GM23338 (cell line): ENCODE measurements around the gene SREK1IP1. TPM values are rescaled to one million over a fixed set of nuclear protein-coding genes. Genes with fewer than 3 reads are reported as not detected.

ENCODE experiments used
- ATAC-seq: fragments of 200-7000 bp; cut with Tn5 transposase; 3 replicates; pipeline ENCODE4 v1.9.1; 2020
- DNase-seq: peaks from one replicate; pipeline ENCODE4 v3.0.0-alpha.2; 2015; ENCODE audit warnings: low spot score
- H2AFZ ChIP-seq: fragments of 200-600 bp; sonication (generic); 2 replicates; pipeline ENCODE4 v1.8.0; 2016; ENCODE audit warnings: antibody characterized with exemption, mild to moderate bottlenecking, moderate library complexity
- H3F3A ChIP-seq: fragments of 200-600 bp; sonication (generic); replicated peaks from 2 replicates; pipeline ENCODE4 v1.8.0; 2017; ENCODE audit warnings: antibody characterized with exemption, mixed run types, low read depth
- H3K27ac ChIP-seq: fragments of 200-600 bp; sonication (generic); 2 replicates; pipeline ENCODE4 v1.6.1; 2016; ENCODE audit warnings: low read depth
- H3K27me3 ChIP-seq: fragments of 200-600 bp; sonication (generic); 2 replicates; pipeline ENCODE4 v1.8.0; 2016; ENCODE audit warnings: mild to moderate bottlenecking, mixed run types, moderate library complexity; ENCODE audit not compliant: insufficient read depth
- H3K36me3 ChIP-seq: fragments of 200-600 bp; sonication (generic); 2 replicates; pipeline ENCODE4 v1.8.0; 2016; ENCODE audit warnings: mild to moderate bottlenecking; ENCODE audit not compliant: insufficient read depth
- H3K4me1 ChIP-seq: fragments of 200-600 bp; sonication (generic); 2 replicates; pipeline ENCODE4 v1.8.0; 2016; ENCODE audit warnings: mild to moderate bottlenecking, moderate library complexity; ENCODE audit not compliant: insufficient read depth
- H3K4me2 ChIP-seq: fragments of 200-600 bp; sonication (generic); 2 replicates; pipeline ENCODE4 v1.7.1; 2017; ENCODE audit warnings: mixed run types
- H3K4me3 ChIP-seq: fragments of 200-600 bp; sonication (generic); 2 replicates; pipeline ENCODE4 v1.6.1; 2016; ENCODE audit warnings: mixed run types
- H3K79me2 ChIP-seq: fragments of 200-600 bp; sonication (generic); replicated peaks from 2 replicates; pipeline ENCODE4 v1.8.0; 2017; ENCODE audit warnings: mild to moderate bottlenecking; ENCODE audit not compliant: insufficient read depth
- H3K9me2 ChIP-seq: fragments of 200-600 bp; sonication (generic); 2 replicates; pipeline ENCODE4 v1.8.0; 2017; ENCODE audit not compliant: insufficient read depth
- H4K20me1 ChIP-seq: fragments of 200-600 bp; sonication (generic); replicated peaks from 2 replicates; pipeline ENCODE4 v1.8.0; 2017; ENCODE audit warnings: mild to moderate bottlenecking; ENCODE audit not compliant: insufficient read depth
- H3K27ac Mint-ChIP-seq: 2 replicates; pipeline ENCODE4 v1.8.0; 2020; ENCODE audit warnings: inconsistent platforms, mild to moderate bottlenecking, moderate library complexity, mixed read lengths
- H3K27me3 Mint-ChIP-seq: 3 replicates; pipeline ENCODE4 v1.8.0; 2022; ENCODE audit warnings: low read depth, mild to moderate bottlenecking, moderate library complexity, mixed read lengths, inconsistent platforms; ENCODE audit not compliant: insufficient read depth, poor library complexity
- H3K36me3 Mint-ChIP-seq: 3 replicates; pipeline ENCODE4 v1.8.0; 2021; ENCODE audit warnings: low read depth, mild to moderate bottlenecking, inconsistent platforms, moderate library complexity, mixed read lengths
- H3K4me1 Mint-ChIP-seq: 3 replicates; pipeline ENCODE4 v1.8.0; 2020; ENCODE audit warnings: mild to moderate bottlenecking, inconsistent platforms, mixed read lengths
- H3K4me3 Mint-ChIP-seq: 3 replicates; pipeline ENCODE4 v1.8.0; 2021; ENCODE audit warnings: moderate library complexity, mild to moderate bottlenecking, inconsistent platforms, mixed read lengths
- H3K9me3 Mint-ChIP-seq: 3 replicates; pipeline ENCODE4 v1.8.0; 2020; ENCODE audit warnings: moderate library complexity, mild to moderate bottlenecking, inconsistent platforms, mixed read lengths
- CTCF ChIP-seq, 2 experiments: fragments of 200-600 bp in 1 of 2; sonication (generic) in 1 of 2; conservative IDR thresholded peaks; 2 replicates each; pipeline versions ENCODE4 v1.5.1 to v1.6.1; 2016 to 2017; ENCODE audit warnings: antibody characterized with exemption in 2 of 2, low read depth in 2 of 2, mild to moderate bottlenecking in 2 of 2, moderate library complexity in 1 of 2
- ETS1 ChIP-seq: IDR thresholded peaks from 2 replicates; pipeline ENCODE4 v1.6.1; 2016; ENCODE audit warnings: antibody characterized with exemption
- POLR2AphosphoS5 ChIP-seq: IDR thresholded peaks from 2 replicates; pipeline ENCODE4 v1.6.1; 2016; ENCODE audit warnings: antibody characterized with exemption, low read depth
- REST ChIP-seq: IDR thresholded peaks from one replicate; pipeline ENCODE4 v1.6.1; 2018; ENCODE audit warnings: antibody characterized with exemption; ENCODE audit not compliant: unreplicated experiment
- ZNF462 ChIP-seq: fragments of 250-450 bp; sonication (Bioruptor Pico); IDR thresholded peaks from 2 replicates; pipeline ENCODE4 v1.5.0; 2020; ENCODE audit warnings: mild to moderate bottlenecking, moderate library complexity
- polyA plus RNA-seq: library from polyadenylated mRNA; unstranded; fragments of >200 nt; fragmentation: Nextera tagmentation; extraction: Ambion mirVana; gene quantifications from 2 replicates; pipeline ENCODE4 v1.2.1, GENCODE V29; 2016
- total RNA-seq: library from RNA; depleted of rRNA; stranded (reverse); fragments of >200 nt; shearing (Covaris generic); gene quantifications from 2 replicates; pipeline ENCODE4 v1.2.3, GENCODE V29; 2014

The SREK1IP1 gene
- total and polyA plus RNA-seq, 2 experiments from 2014 or later, result 16.7 to 137 TPM

GRCh38 chr5:64688391-64688790 lies 80.1 kb downstream of the SREK1IP1 start:
- Histone ChIP-seq H3K27ac (no peak overlapping the region), H3K9me2 (no peaks in the 10 kb centered on the region), H3F3A (no peaks in the 10 kb centered on the region), H2AFZ (no peak overlapping the region), H4K20me1 (no peaks in the 10 kb centered on the region), H3K4me1 (peaks cover 28% of the 10 kb centered on the region), H3K4me3 (no peak overlapping the region), H3K27me3 (peaks cover 24% of the 10 kb centered on the region), H3K79me2 (no peaks in the 10 kb centered on the region), H3K36me3 (no peaks in the 10 kb centered on the region), H3K4me2 (no peak overlapping the region)
- H3K27me3 Mint-ChIP-seq, result peaks cover 25% of the 10 kb centered on the region
- DNase-seq (no peak), ATAC-seq (no peak)
- H3K9me3 Mint-ChIP-seq, result no peaks in the 10 kb centered on the region; the same call in 2 of the 3 replicates
- H3K36me3 Mint-ChIP-seq, result no peaks in the 10 kb centered on the region
- no peak overlapping the region for H3K27ac Mint-ChIP-seq
- peaks cover 43% of the 10 kb centered on the region for H3K4me1 Mint-ChIP-seq
- TF ChIP-seq REST (no peak), CTCF (conservative IDR thresholded peaks at IDR 0.05; ENCODE audit: low read depth in 2 of 2) (no peak), ETS1 (no peak), POLR2AphosphoS5 (no peak), ZNF462 (CRISPR knock-in tag) (no peak)
- H3K4me3 Mint-ChIP-seq, result no peak overlapping the region
